HG02852 (cell line): Measurements from ENCODE around the gene PITPNB.

ENCODE experiments used
- ATAC-seq: cut with Tn5 transposase; IDR thresholded peaks from one replicate; pipeline ENCODE4 v1.9.1; 2021; ENCODE audit warnings: mild to moderate bottlenecking, moderate library complexity; ENCODE audit not compliant: unreplicated experiment

The PITPNB gene

DNA sequence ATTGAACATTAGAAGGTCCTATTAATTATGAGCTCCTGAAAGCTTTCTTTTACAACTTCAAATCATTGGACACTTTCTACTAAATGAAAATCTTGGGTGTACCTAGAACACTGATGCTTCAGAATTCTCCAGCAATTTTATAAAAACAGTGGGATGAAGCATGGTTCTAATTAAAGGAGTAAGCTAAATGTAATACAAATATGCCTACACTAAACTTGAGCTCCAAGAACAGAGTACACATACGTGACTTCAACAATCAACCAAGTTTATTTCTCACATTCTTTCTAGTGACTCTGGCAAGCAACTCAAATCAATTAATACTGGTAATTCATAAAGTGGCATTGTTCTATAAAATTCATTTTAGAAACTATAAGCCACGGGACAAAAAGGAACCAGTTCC lies 55.5 kb downstream of the PITPNB start:
- ATAC-seq = no peak

DNA sequence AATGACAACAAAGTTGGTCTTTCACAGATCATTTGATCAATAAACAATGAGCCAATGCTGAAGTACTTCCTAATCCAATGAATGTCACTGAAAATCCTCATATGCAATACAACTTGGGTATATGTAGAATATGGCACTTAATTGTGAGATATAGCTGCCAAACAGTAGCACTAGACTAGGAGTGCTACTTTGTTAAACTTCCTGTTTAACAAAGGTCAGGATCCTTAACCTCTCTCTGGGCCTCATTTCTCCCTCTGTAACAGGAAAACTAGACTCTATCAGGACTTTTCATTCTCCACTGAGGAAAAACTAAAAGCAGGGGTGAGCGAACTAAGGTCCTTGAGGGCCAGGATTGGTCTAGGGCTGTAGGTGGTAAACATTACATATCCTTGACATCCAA lies 56.1 kb downstream of the PITPNB start:
- no peak for ATAC-seq

GRCh38 chr22:27859336-27859735 lies 59.7 kb downstream of the PITPNB start:
- no peak for ATAC-seq

DNA sequence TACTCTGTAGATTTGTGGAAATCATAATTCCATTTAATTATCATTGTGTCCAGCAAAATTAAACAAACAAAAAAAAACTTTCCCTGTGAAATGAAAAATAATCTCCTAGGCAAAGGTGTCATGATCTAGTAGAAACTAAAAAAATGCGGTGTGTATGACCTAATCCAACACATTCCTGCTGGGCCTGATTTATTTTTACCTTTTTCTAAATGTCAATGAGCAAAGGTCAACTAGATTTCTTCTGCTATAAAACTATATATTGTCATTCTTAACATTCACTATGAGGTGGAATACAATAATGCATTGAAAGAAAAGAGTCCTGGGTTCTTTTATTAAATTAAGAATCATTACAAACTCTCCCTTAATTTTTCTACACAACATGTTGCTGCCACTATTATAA lies 60.4 kb downstream of the PITPNB start:
- ATAC-seq = no peak

GRCh38 chr22:27857443-27857842 lies 61.6 kb downstream of the PITPNB start:
- no peak for ATAC-seq

DNA sequence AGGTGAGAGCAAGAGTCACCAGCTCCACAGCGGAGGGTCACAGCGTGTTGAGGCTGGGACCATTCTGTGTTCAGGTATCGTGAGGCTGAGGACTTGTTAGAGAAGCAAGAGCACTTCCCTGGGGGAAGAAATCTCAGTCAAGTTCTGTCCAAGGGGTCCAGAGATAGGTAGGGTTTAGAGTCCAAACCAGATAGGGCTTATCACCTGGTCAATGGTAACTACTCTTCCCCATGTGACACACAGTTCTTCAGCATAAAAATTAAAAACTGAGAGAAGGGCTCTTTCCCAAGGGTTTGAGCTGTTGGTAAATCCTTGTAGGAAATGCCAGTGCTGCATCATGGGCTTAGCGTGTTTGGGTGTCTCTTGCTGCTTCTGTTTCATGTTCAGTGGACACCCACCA lies 62.7 kb downstream of the PITPNB start:
- no peak for ATAC-seq

- no peak for ATAC-seq
Observed at GRCh38 chr22:27853424-27853823, 65.6 kb downstream of the PITPNB start.

- ATAC-seq = no peak
Observed at GRCh38 chr22:27851974-27852746, 66.9 kb downstream of the PITPNB start.

- no peak for ATAC-seq
Observed at GRCh38 chr22:27850000-27850521, 69.0 kb downstream of the PITPNB start.

DNA sequence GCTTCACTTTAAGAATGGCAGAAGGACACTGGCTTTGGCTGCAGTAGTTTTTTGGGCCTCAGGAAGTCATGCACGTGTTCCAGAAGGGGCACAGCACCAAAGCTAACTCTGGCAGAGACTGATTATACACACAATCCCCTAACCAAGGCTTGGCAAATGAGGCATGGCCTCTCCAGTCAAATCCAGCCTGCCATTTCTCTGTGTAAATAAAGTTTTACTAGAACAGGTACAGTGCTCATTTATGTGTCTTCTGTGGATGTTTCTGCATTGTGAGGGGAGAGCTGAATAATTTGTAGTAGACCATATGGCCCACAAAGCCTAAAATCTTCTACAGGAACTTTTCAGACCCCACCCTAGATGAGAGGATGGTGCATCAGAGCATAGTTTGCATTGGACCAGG lies 71.1 kb downstream of the PITPNB start:
- no peak for ATAC-seq

DNA sequence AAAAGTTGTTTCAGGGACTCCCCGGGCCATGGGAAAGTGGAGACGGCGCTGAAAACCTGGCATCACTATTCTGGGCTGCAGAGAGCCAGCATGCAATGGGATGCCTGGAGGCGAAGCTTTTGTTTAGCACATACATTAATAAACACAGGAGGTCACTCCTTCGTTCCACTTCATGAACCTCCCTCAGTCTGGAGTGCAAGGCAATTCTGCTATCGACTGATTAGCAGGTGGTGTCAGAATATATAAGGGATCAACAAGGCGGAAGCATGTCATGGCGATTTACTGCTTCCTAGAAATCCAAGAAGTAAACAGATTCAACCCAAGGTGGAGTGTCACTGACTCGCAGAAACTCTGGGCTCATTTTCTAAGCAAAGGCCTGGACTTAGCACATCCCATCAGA lies 72.1 kb downstream of the PITPNB start:
- no peak for ATAC-seq

GRCh38 chr22:27846248-27846757 lies 72.8 kb downstream of the PITPNB start:
- no peak for ATAC-seq

DNA sequence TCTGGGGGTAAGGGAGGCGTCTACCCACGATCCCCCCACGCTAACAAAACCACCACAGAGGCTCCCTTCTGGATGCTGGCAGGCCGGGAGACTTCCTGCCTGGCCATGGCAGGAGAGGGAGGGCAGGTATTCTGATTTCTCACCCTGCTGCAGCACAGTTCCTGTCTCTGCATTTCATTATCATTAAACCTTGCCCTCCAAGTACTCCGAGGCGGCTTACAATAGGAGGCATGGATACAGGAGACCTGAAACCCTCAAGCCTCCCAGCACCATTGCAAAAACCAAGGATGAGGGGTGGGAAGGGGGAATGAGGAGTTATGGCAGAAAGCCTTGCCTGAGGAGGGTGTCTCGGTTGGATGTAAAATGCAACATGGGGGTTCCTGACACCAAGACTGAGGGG lies 73.4 kb downstream of the PITPNB start:
- no peak for ATAC-seq

GRCh38 chr22:27844656-27845591 lies 74.1 kb downstream of the PITPNB start:
- ATAC-seq = no peak

GRCh38 chr22:27844256-27844655 lies 74.8 kb downstream of the PITPNB start:
- no peak for ATAC-seq

DNA sequence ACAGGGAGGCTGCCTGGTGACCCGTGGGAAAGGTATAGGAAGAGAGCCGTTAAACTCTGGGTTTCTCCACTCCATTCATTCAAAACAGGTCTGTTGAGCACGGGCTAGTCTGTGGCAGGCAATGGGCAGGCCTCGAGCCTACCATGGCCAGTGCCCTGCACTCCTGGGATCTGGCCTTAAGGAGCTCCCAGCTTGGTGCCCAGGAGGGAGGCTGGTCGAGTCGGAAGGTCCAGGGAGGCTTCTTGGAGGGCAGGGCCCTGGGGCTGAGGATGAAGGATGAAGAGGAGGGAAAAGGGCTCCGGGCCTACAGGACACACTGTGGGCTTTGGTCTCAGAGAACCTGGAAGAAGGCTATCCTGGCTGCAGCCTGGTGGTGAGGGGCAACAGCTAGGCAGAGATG lies 75.6 kb downstream of the PITPNB start:
- no peak for ATAC-seq

DNA sequence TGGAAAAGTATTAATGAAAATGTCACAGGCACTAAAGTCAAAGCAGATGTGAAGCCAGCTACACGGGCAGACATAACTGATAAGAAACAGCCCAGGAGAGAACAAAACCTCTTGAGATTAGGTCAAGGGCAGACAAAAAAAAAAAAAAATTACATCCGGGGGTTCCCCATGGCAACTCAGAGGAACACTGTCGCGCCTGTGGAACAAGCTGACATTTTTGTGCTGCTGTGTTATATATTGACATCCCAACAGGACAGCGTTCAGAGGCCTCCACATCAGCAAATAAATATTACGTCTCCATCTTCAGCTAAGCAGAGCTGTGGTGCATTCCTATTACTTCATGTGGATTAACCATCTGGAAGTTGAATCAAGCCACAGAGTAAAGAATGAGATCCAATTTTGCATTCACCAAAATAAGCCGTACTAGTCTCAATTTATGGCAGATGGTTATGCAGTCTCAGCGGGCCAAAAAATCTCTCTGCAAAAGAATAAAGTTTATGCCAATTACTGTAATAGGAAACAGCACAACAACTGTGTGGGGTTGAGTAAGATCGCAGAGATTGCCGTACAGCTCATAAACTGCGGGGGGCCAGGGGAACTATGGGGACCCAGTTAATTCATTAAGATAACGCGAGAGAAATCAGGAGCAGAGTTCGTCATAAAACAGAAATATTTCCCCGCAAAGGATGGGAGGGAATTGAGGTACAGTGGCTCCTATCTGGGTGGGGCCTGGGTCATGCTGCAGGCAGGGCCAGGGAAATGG lies 76.2 kb downstream of the PITPNB start:
- ATAC-seq = no peak

- ATAC-seq = no peak
Observed at GRCh38 chr22:27842201-27842600, 76.9 kb downstream of the PITPNB start.

- no peak for ATAC-seq
Observed at GRCh38 chr22:27840436-27840835, 78.6 kb downstream of the PITPNB start.

DNA sequence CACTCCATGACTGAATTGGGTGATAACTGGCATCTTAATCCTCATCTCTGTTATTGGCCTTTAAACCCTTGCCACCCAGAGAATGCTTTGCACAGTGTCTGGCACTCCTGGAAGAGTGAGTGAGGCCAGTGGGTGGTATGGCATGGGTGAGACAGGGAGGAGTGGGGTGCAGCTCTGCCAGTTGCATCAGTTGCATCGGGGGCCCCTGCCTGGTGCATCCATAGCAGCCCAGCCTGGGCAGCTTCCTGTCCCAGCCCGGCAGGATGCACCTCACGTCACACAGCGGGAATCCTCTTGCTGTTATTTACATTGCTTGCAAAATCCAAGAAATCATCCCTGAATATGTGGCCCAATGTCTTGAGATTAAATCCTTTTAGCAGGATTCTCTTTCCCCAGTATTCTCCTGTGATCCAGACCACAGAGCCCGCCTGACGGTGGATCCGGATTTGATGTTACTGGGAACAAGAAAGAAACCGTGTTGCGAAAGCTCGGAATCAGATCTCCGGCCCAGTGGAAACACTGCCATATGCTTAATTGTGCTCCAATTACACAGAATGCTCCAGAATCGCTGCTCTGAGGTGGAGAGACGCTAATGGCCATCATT lies 79.9 kb downstream of the PITPNB start:
- no peak for ATAC-seq
